IPS-NIHi7 (cell line): ENCODE measurements around the gene FCSK.
A peak's percentile ranks its signal among the peaks of the same experiment; 100 is the strongest.
"Not testable (repeated sequence)": the region's sequence is repeated elsewhere in the genome, so short reads cannot be mapped to it uniquely, and the experiment has no call there.

Source experiments
- DNase-seq: peaks from one replicate; pipeline ENCODE4 v3.0.0; 2012; ENCODE audit warnings: mixed read lengths; ENCODE audit errors: extremely low spot score

The FCSK gene

DNA sequence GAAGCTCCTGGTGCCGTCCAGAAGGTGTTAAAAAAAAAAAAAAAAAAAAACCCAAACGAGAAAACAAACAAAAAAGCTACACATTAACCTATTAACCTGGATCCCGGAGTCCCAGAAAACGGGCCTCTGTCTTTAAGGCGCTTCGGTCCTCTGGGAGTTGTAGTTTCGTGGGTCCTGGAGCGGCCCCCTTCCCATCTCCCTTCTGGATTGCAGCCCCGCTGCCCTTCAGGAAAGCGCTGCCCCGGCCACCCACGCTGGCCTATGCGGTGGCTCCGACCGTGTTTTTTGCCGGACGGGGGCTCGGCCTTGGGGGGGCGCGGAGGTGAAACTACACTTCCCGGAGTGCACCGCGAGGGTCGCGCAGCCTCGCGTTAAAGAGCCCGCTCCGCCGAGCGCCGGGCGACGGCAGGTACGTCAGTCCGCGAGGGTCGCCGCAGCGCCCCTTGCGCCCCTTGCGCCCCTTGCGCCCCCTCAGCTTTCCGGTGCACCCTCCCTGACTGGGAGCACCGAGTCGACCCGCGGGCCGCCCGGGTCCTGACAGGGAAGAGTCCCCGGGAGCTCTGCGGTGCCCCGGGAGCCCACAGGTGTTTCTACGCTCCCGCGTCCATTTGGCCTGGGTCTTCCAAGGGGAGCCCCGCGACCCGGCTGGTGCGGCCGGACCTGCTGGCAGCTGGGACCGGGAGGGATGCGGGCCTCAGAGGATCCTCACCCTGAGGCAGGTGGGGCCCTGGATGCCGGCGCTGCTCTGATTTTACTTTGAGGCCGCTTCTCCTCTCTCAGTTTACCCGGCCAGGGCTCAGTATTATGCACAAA, at the start of gene FCSK:
FCSK (plus strand) TSS at position 374 of the 813 bp plus-strand sequence. CDS start 8,596 bp downstream, outside the sequence.
- peak; percentile 85 for DNase-seq

DNA sequence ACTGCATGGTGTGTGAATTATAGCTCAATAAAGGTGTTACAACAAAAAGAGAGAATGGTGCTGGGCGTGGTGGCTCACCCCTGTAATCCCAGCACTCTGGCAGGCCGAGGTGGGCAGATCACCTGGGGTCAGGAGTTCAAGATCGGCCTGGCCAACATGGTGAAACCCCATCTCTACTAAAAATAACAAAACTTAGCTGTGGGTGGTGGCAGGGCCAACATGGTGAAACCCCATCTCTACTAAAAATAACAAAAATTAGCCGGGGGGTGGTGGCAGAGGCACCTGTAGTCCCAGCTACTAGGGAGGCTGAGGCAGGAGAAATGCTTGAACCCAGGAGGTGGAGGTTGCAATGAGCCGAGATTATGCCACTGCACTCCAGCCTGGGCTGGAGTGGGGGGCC, 48.3 kb upstream of the FCSK start:
- not testable (repeated sequence) for DNase-seq

DNA sequence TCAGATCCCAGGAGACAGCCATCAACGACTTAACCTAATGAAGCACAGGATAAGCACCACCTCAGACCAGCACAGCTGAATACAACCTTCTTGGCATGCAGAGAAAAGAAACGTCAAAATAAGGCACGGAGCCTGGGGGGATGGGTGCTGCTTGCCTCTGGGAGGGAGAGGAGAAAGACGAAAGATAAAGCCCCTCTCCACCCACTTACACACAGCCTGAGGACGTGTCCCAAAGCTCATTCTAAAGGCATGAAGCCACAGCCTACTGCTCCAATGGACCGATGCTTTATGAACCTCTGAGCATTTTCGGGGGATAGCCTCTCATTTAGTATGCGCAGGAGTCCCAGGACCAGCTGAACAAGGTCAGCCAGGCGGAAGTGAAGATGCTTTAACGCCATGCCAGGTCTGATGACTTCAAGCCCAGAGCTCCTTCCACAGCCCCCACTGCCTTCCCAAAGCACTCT, 46.6 kb upstream of the FCSK start:
- DNase-seq, result peak; percentile 41

DNA sequence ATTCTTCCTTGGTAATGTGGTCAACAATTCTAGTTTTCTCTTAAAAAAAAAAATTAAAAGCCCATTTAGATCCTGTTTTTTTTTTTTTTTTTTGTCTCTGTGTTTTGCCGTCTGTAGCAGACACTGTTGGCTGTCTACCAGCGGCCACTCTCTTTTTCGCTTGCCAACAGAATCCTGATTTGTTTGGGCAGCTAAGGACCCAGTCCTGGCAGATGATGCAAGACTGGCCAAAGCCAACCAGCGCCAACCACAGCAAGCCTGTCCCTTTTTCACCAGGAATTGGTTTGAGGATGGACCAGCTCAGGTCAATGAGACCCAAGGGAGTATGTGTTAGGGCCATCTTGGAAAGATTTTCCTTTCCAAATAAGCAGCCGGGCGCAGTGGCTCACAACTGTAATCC, 43.7 kb upstream of the FCSK start:
- DNase-seq, result no peak

DNA sequence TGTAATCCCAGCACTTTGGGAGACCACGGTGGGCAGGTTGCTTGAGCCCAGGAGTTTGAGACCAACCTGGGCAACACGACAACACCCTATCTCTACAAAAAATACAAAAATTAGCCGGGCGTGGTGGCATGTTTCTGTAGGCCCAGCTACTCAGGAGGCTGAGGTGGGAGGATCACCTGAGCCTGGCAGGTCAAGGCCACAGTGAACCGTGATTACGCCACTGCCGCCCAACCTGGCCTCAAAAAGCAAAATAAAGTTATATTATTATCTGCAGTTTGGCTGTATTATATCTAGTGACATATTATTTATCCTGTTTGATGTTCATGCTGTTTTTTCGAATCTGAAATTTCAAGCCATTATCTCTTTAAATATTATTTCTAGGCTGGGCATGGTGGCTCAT, 42.0 kb upstream of the FCSK start:
- no peak for DNase-seq

DNA sequence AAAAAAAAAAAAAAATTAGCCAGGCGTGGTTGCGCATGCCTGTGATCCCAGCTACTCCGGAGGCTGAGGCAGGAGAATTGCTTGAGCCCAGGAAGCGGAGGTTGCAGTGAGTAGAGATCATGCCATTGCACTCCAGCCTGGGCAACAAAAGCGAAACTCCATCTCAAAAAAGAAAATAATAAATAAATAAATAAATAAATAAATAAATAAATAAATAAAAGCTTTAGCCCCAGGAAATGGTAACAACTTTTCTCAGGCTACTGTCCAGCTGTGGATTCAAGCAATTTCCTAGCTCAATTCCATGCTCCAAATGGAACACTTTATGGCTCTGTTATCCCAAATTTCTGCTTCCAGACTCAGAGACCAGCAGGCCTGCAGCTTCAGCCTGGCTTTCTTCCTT, 40.8 kb upstream of the FCSK start:
- DNase-seq, result not testable (repeated sequence)

DNA sequence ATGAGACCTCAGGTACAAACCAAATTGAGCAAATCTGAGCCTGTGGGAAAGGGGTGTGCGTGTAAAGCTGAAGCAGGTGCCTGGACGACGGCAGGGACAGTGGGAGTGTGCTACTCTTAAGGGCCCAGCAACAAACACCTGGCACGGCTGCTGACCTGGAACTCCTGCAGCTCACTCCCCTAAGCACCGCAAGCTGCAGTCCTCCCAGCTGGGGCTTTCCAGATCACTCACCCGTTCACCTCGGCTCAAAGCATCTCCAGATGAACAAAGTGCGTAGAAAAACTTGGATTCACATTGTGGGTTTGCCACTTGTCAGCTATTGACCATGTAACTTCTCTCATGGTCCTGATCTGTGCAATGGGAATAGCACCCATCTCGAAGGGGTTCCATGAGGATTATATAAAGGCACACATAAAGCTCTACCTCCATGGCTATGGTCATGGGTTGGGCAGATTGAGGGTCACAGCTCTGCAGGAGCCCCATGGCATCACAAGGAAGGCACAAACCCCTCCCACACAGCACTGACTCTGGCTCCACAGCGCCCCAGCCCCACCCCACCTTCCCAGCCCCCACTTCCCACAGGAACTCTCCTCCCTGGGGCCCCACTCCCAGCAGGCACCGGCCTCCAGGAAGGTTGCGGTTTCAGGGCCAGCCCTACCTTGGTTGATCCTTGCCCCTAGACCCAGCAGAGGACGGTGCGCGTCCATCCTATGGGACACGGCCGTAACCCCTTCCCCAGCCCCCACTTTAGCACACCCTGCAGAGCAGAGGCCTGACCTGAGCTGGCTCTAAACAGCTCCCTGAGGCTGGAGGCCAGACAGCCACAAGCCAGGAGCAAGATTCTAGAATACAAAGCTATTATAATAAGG, 37.4 kb upstream of the FCSK start:
- no peak for DNase-seq

DNA sequence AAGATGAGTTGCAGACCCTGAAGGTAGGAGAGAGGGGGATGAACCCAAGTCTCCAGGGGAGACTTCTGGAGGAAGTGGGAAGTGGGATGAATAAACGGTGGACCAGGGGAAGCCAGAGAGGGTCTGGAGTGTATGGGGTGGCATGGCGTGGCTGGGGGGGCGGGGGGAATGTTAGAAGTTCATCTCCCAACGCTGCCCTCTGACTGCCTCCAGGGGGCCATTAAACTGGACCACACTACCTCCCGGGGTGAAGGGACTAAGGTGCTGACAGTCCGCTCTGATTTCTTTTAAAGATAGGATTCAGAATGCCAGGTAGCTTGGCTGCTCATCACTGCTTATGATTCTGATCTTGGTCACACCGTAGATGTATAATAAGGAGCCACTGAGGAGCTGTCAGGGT, 36.7 kb upstream of the FCSK start:
- DNase-seq, result no peak

DNA sequence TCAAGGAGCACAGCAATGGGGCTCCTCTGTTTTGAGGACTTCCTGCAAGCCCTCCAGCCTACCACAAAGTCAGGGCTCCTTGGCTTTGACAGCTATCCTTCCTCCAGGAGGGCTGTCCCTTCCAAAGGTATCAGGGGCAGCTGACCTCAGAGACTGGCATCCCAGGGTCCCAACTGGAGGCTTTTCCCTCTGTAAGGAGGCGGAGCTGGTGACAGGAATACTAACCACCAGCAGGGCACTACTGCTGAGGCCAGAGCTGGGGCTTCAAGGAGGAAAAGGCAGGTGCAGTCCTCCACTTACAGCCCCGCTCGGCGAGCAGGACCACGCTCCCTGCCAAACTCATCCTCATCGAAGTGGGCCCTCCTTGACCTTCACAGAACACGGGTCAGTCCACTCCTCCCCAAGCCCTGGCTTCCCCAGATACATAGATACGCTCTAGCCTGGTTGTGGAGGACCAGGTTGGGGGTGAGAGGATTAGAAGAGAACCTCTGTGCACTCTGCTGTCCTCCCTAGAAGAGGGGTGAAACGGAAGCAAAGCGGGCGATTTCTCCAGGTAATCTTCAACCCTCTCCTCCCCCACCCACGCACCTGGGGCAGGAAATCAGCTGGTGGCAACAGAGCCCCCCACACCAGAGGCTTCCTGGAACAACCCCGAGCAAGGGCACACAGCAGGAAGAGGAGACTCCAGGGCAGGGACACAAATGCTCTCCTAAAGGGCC, 36.0 kb upstream of the FCSK start:
- no peak for DNase-seq

DNA sequence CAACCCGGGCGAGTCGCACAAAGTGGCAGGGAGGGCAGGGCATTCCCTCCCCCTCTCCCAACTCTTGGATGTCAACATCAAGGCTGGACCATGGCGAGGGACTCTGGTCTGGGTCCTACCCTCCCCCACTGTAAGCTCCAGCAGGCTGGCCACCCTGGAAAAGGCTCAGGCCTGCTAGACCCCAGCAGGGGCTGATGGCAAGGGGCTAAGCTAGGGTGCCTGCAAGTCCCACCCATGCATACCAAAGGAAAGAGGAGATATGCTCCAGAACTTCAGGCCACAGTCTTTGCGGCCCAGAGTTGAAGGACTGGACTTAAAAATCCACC, 35.4 kb upstream of the FCSK start:
- DNase-seq, result no peak

DNA sequence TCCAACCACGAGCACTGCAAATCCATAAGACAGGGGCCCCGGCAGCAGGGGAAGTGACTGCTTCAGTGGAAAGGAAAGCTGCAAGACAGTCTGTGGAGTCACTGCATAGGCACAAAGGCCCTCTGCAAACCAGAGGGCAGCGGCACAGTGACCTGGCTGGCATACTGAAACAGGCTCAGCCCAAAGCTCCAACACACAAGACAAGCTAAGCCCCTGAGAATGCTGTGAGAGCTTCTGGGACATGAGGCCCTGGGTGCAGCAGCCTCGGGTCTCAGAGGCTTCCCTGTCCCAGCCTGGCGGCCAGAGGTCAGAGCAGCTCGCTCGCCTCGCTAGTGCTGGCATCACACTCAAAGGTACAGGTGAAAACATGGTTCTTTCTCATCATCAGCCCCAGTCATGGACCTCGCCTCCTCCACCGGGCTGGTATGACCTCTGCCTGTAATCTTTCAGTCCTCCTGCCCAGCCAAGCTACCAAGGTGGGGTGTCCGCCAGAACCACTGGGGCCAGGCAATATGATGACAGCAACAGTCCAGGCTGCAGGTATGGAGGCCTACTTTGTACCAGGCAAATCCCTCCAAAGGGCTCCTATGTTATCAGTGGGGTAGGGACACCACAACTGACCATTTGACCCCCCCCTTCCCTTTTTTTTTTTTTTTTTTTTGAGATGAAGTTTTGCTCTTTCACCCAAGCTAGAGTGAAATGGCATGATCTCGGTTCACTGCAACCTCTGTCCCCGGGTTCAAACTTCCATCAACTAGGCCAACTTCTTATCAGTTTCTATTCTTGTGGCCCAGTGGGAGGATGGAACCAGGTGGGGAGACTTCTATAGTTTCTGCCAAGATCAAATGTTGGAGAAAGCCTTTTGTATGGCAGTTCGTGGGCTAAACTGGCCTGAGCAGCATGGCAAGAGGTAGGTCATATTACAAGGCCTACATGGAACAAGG, 34.7 kb upstream of the FCSK start:
- DNase-seq, result no peak

DNA sequence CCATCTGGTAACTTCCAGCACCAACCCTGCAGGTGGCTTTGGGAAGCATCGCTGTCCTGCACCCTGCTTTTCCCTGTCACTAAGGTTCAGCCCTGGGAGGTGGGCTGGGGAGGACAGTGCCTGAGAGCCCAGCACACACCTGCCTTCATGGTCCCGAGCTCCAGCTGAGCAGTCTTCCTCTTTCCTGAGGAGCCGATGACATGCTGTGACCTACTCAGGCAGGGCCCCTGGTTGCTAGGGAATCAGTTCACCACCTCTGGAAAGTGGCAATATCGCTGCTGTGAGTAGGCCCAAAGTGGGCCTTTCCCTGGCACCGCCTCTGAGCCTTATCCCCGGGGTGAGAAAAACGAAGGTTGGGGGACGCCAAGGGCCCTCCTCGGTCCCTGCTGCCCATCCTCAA, 33.4 kb upstream of the FCSK start:
- DNase-seq, result no peak

DNA sequence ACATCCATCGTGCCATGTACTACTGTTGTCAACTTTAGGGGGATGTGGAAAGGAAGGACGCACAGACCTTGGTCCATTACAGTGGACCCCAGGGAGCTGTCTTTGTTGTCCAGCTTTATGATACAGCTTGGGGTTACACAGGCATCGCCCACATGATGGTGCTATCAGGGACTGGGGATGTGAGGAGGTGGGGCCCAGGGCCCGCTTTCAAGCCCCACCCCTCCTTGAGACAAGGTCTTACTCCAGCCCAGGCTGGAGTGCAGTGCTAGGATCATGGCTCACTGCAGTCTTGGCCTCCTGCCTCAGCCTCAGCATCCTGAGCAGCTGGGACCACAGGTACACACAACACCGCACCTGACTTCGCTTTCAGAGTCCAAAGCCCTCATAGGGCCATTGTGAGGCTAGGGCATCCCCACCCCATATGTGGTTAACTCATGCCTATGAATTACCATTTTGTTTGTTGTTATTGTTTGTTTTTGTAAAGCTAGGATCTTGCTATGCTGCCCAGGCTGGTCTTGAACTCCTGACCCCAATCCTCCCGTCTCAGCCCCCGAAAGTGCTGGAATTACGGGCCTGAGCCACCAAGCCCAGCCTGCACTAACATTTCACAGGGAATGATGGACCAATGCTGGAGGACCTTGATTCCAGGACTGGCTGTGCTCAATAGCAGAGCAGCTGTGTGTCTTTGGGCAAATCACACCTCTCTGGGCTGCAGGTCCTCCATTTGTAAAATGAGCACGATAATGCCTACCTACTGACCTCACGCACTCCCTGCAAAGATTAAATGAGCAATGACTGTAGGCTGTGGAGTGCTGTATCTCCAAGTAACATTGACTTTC, 32.7 kb upstream of the FCSK start:
- no peak for DNase-seq

DNA sequence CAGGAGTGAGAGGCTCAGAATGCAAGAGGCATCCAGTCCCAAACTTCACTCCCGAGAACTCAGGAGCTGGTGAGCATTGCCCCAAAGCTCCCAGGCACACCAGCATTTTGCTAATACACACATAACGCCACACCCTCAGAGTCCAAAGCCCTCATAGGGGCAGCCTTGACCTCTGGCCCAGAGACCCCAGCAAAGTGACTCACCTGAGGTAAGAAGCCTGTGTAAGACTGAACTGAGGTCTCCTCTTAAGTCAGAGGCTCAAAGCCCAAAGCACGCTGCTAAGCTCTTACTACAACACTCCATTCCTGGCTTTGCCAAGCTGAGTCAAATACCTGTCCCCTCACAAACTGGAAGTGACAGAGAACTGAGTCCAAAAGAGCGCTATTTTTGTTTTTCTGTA, 31.9 kb upstream of the FCSK start:
- DNase-seq, result no peak

DNA sequence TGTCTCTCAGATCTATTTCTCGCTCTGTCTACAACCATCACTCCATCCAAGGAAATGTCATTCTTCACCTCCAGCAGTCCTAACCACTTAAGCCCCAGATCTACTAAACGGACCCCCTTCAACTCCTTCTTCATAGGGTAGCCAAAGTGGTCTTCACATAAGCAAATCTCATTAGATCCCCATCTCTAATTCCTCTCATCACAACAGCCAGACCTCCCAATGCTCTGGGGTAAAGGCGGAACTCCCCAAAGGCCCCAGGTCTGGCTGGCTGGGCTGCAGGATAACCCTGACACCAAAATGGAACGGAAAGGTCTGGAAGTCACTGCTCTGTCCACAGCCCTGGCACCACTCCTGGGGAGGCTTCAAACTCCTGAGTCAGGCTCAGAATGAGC, 26.6 kb upstream of the FCSK start:
- DNase-seq, result no peak

DNA sequence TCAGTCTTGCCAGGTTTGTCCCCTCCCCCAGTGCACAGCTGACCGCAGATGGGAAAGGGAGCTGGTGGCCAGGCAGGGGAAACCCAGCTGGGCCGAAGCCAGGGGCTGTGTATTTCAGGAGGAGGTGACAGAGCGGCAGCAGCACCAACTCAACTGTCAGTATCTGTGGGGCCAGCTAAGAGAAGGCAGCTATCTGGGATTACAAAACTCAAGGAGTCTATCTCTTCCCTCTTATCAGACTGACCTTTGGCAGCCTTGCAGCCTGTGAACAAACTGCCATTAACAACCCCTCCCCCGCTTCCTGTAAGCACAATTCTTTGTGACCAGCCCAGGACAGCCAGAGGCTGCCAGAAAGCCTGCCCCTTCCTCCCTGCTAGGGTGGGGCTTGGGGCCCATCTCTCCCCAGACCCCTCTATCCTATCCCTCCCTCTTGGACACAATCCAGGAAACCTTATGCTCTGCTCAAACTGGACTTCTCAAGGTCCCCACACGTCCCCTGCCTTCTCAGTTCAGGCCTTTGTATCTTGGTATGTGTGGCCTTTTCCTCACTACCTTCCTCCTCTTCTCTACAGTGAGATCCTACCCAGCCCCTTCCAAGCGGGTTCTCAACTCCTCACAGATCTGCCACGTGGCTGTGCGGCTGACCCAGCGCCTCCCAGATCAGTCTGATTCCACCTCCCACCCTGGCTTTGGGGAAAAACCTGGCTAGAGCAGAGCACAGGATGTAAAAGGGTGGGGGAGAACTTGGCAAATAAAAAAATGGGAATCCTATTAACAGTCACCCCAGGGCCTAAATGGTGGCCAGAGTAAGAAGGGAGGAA, 26.0 kb upstream of the FCSK start:
- peak; percentile 78 for DNase-seq

DNA sequence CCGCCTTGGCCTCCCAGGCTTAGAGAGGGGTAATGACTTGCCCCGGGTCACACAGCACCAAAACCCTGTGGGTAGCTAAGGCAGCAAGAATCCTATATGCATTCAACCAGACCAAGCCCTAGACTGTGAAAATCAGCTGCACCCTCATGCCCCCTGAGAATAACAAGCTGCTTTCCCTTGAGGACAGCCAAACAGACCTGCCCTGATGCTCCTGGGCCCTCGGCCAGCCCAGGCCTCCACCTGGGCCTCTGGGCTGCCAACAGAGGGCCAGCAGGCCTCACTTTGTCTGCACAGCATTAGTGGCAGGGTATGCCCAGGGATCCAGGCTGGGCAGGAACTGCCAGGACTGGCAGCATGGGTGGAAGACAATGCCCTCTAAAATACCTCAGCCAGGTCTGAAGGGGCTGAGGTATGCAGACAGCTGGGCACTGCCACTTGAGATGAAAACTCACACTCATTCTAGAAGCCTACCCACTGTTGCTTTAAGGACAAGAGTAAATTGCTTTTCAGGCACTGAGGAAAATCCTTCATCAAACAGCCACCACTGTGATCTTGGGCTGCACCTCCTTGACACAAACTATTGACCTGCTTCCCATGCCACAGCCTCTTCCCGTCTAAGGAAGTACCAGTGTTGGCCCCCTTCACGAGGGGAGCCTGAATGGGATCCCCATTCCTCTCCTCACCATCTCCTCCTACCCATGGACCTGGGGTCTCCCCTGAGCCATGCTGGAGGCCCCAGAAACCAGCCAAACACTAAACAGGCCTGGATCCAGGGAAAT, 24.3 kb upstream of the FCSK start:
- DNase-seq, result no peak

DNA sequence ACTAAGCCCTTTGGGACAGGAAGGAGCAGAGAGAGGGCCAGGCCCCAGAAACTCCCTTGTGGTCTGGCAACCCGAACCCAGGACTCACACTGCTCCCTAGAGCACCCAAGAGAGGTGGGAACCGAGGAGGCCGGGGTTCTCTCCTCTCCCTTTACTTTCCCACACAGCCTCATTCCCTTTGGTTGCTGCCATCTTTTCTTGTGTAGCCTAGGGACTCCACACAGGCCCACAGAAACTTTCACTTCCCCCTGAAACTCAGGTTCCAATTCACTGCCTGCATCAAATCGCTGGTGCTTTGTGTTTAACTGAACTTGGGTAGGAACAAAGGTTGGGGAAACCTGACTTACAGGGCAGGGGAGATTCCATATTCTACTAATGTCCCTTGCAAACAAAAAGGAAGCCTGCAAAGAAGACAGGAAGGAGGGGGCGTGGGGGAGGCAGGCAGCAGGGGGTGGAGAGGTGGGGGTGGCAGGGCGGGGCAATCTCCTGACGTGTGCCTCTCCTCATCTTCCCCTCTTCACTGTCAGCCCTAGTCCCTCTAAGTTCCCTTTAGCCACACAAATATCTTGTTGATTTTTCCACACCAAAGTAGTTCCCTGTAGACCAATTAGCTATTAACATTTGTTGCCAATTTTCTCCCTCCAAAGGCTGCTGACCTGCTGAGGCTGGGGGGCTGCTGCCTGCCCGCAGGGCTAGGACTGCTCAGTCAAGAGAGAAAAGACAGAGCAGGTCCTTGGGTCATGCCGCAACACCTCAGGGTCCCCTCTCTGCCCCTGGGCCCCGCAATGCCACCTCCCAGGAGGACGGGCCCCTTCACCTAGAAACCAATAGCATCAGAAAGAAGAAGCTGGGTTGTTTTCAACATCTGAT, 23.5 kb upstream of the FCSK start:
- DNase-seq, result peak; percentile 79
